Nephron progenitor cell (in vitro differentiated cells): Measurements from ENCODE around the gene COL20A1.

Experiments
- DNase-seq: peaks from one replicate; pipeline ENCODE4 v3.0.0; 2021
- H3K27ac Mint-ChIP-seq: 2 replicates; pipeline ENCODE4 v1.8.0; 2021; ENCODE audit warnings: mild to moderate bottlenecking, moderate library complexity, mixed read lengths
- H3K27me3 Mint-ChIP-seq: 2 replicates; pipeline ENCODE4 v1.8.0; 2021; ENCODE audit warnings: mild to moderate bottlenecking, low read depth, mixed read lengths; ENCODE audit not compliant: poor library complexity
- H3K36me3 Mint-ChIP-seq: 2 replicates; pipeline ENCODE4 v1.8.0; 2021; ENCODE audit warnings: low read depth, mixed read lengths
- H3K4me1 Mint-ChIP-seq: 2 replicates; pipeline ENCODE4 v1.8.0; 2021; ENCODE audit warnings: mixed read lengths
- H3K4me3 Mint-ChIP-seq: 2 replicates; pipeline ENCODE4 v1.8.0; 2021; ENCODE audit warnings: mild to moderate bottlenecking, moderate library complexity, mixed read lengths
- H3K9me3 Mint-ChIP-seq: 2 replicates; pipeline ENCODE4 v1.8.0; 2021; ENCODE audit warnings: mild to moderate bottlenecking, moderate library complexity, mixed read lengths
- CTCF ChIP-seq: fragments of 200-600 bp; sonication (generic); IDR thresholded peaks from 2 replicates; pipeline ENCODE4 v1.5.0; 2021; ENCODE audit warnings: antibody characterized with exemption

Gene COL20A1

DNA sequence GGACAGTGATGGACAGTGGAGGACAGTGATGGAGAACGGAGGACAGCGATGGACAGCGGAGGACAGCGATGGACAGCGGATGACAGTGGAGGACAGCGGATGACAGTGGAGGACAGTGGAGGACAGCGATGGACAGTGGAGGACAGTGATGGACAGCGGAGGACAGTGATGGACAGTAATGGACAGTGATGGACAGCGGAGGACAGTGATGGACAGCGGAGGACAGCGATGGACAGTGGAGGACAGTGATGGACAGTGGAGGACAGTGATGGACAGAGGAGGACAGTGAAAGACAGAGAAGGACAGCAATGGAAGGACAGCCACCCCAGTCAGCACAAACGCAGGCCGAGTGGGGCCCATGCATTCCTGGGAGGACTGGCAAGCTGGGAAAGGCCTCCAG is 35.4 kb upstream of the COL20A1 start:
- Mint-ChIP-seq H3K4me1 (peaks cover 81% of the 10 kb centered on the region), H3K9me3 (peaks cover 5% of the 10 kb centered on the region), H3K36me3 (peaks cover 6% of the 10 kb centered on the region), H3K27ac (no peak overlapping the region), H3K4me3 (no peak overlapping the region), H3K27me3 (peaks cover 43% of the 10 kb centered on the region)
- no peak for DNase-seq
- no peak for TF ChIP-seq CTCF

DNA sequence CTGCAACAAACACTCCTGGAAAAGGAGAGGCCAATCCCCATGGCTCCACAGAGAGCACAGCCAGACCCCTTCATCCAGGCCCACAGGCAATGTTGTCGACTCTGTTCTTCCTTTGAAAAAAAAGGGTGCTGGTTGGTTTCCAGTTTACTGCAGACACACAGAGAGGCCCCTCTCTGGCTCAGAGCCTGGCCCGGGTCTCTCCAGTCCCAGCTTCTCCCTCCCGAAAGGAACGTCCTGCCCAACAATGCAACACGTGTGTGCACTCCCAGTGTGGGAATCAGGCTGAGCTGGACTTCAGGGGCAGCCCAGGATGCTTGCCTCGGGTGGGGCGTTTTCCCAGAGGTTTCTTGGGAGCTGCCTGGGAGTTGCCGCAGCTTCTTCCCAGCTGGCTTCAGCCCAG is 34.2 kb upstream of the COL20A1 start:
- peaks cover 83% of the 10 kb centered on the region for H3K4me1 Mint-ChIP-seq
- no peak overlapping the region for H3K27ac Mint-ChIP-seq
- peaks cover 31% of the 10 kb centered on the region for H3K27me3 Mint-ChIP-seq
- H3K4me3 Mint-ChIP-seq = no peak overlapping the region
- no peak for TF ChIP-seq CTCF
- no peak for DNase-seq
- peaks cover 6% of the 10 kb centered on the region for H3K36me3 Mint-ChIP-seq
- H3K9me3 Mint-ChIP-seq = peaks cover 5% of the 10 kb centered on the region

DNA sequence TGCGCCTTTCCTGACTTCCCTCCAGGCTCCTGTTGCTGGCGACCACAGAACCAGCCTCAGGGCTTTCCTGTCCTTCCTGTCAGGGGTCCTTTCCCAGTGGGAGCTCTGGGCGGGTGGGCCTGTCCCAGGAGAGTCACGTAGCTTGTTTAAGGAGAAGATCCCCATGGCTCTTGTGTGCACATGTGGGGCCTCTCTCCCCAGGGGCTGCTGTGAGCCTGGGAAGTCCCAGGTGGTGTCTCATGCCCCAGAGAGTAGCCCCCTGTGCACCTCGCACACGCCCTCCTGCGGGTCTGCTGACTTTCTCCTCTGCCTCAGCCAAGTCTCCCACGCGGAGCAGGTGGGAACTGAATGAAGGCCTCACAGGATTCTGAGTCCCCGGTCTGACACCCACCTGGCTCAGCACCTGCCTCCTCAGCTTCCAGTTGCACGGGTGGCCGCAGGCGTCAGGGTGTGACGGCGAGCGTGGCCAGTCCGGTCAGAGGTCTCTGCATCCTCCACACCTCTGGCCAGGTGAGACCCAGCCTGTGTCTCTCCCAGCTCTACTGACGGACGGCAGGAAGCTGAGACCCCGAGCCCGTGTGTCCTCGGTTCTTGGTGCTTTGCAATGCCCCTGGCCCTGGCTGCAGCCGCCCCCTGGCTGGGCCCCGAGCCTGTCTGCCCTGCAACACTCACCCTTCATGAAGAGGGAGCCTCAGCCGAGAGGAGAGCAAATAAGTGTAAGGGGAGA is 33.1 kb upstream of the COL20A1 start:
- TF ChIP-seq CTCF = no peak
- Mint-ChIP-seq H3K27ac (no peak overlapping the region), H3K9me3 (peaks cover 5% of the 10 kb centered on the region), H3K36me3 (peaks cover 6% of the 10 kb centered on the region), H3K27me3 (peaks cover 25% of the 10 kb centered on the region), H3K4me1 (peaks cover 90% of the 10 kb centered on the region), H3K4me3 (no peak overlapping the region)
- DNase-seq = no peak

- H3K27ac Mint-ChIP-seq = no peak overlapping the region
- peaks cover 5% of the 10 kb centered on the region for H3K9me3 Mint-ChIP-seq
- no peak overlapping the region for H3K4me3 Mint-ChIP-seq
- DNase-seq = no peak
- peaks cover 19% of the 10 kb centered on the region for H3K27me3 Mint-ChIP-seq
- no peak for TF ChIP-seq CTCF
- H3K36me3 Mint-ChIP-seq = peaks cover 6% of the 10 kb centered on the region
- H3K4me1 Mint-ChIP-seq = peaks cover 87% of the 10 kb centered on the region
These were observed 32.5 kb upstream of the COL20A1 start for GRCh38 chr20:63260521-63260920.

- TF ChIP-seq CTCF = no peak
- H3K4me3 Mint-ChIP-seq = peak overlapping the region; percentile 62
- peaks cover 12% of the 10 kb centered on the region for H3K27me3 Mint-ChIP-seq
- H3K4me1 Mint-ChIP-seq = peaks cover 87% of the 10 kb centered on the region
- H3K9me3 Mint-ChIP-seq = peaks cover 5% of the 10 kb centered on the region
- peak overlapping the region; percentile 91 for H3K27ac Mint-ChIP-seq
- peak; percentile 59 for DNase-seq
- H3K36me3 Mint-ChIP-seq = peaks cover 6% of the 10 kb centered on the region
These were observed 31.8 kb upstream of the COL20A1 start for GRCh38 chr20:63261060-63261794.
